GM12872 (cell line): ENCODE results near the gene ST6GALNAC1.

Experiments
- CTCF ChIP-seq: IDR thresholded peaks from 3 replicates; pipeline ENCODE4 v1.5.1; 2011; ENCODE audit warnings: low read depth, mild to moderate bottlenecking, low read length, moderate library complexity; ENCODE audit not compliant: insufficient read depth

ST6GALNAC1 gene

DNA sequence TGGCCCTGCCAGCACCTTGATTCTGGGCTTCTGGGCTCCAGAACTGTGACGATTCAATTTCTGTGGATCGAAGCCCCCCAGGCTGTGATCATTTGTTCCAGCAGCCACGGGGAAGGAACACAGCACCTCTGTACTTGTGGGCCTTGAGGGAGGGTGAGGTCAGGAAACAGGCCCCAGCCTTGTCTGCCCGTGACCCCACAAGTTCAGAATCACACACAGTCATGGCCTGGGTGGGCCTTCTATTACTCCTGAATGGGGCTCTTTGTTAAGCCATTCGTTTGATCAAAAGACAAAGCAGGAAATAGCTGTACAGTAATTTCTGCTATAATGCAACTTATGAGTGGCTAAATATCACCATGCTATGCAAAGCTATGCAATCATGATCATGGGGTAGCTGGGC, 68.0 kb downstream of the ST6GALNAC1 start:
- TF ChIP-seq CTCF: no peak
